ENCODE measurements around the gene DOCK4.

Gene DOCK4

GRCh38 chr7:112070674-112071256, 135.4 kb downstream of the DOCK4 start:
- DNase-seq, result no peak

- no peak for DNase-seq
These were observed 136.3 kb downstream of the DOCK4 start for GRCh38 chr7:112069879-112070321.

GRCh38 chr7:112068967-112069366, 137.2 kb downstream of the DOCK4 start:
- no peak for DNase-seq

GRCh38 chr7:112067632-112068540, 138.3 kb downstream of the DOCK4 start:
- no peak for DNase-seq

GRCh38 chr7:112067200-112067599, 139.0 kb downstream of the DOCK4 start:
- no peak for DNase-seq

- no peak for DNase-seq
These were observed 140.4 kb downstream of the DOCK4 start for GRCh38 chr7:112065758-112066157.

GRCh38 chr7:112064627-112065385, 141.4 kb downstream of the DOCK4 start:
- no peak for DNase-seq

- no peak for DNase-seq
These were observed 142.2 kb downstream of the DOCK4 start for GRCh38 chr7:112063974-112064373.

GRCh38 chr7:112061051-112061450, 145.1 kb downstream of the DOCK4 start:
- DNase-seq, result no peak

- no peak for DNase-seq
These were observed 145.6 kb downstream of the DOCK4 start for GRCh38 chr7:112060625-112061024.

GRCh38 chr7:112059675-112060074, 146.5 kb downstream of the DOCK4 start:
- DNase-seq, result no peak

- no peak for DNase-seq
These were observed 147.5 kb downstream of the DOCK4 start for GRCh38 chr7:112058686-112059085.

- DNase-seq, result no peak
These were observed 149.8 kb downstream of the DOCK4 start for GRCh38 chr7:112056409-112056808.

GRCh38 chr7:112053737-112054069, 152.5 kb downstream of the DOCK4 start:
- no peak for DNase-seq

GRCh38 chr7:112052993-112053736, 153.0 kb downstream of the DOCK4 start:
- no peak for DNase-seq

GRCh38 chr7:112052498-112052897, 153.7 kb downstream of the DOCK4 start:
- DNase-seq, result no peak

GRCh38 chr7:112050250-112050881, 155.8 kb downstream of the DOCK4 start:
- no peak for DNase-seq

- DNase-seq, result no peak
These were observed 156.5 kb downstream of the DOCK4 start for GRCh38 chr7:112049555-112050249.

- no peak for DNase-seq
These were observed 158.8 kb downstream of the DOCK4 start for GRCh38 chr7:112047421-112047820.

GRCh38 chr7:112045222-112045621, 161.0 kb downstream of the DOCK4 start:
- no peak for DNase-seq

- DNase-seq, result no peak
These were observed 163.6 kb downstream of the DOCK4 start for GRCh38 chr7:112042631-112043030.

GRCh38 chr7:112038353-112038752, 167.8 kb downstream of the DOCK4 start:
- DNase-seq, result no peak
